ENCODE measurements around the gene RND3.

GRCh38 chr2:150487537-150488429 is at the start of gene RND3:
- TF ChIP-seq CTCF (IDR thresholded peaks at IDR 0.05; ENCODE audit: borderline replicate concordance, extremely low read depth, low read length, poor library complexity, severe bottlenecking) (peak; percentile 50), EZH2 (IDR thresholded peaks at IDR 0.05; ENCODE audit: borderline replicate concordance, low read depth, low read length, severe bottlenecking) (no peak)

Measured in DND-41 (cell line).